Right kidney (tissue), 1 donor: ENCODE results near the gene NTMT1.

Experiments
- DNase-seq: peaks from one replicate; pipeline ENCODE4 v3.0.0-alpha.2; 2016

NTMT1 gene

DNA sequence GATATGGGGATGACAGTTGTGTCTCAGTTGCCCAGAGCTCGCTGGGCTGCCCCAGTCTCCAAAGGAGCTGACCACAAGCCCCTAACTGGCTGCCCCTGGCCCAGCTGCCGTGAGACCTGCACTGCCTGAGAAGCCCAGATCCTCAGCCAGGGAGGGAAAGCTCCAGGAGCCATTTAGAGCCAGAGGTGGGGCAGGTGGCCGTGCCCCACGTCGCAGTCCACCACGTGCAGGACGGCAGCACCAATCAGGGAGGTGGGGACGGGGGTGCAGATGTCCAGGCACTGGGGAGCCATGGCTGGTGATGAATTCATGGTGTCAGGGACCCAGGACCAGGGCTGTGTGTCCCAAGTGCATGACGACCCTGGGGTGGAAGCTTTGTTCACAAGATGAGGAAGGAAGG lies 52.9 kb downstream of the NTMT1 start:
- no peak for DNase-seq

DNA sequence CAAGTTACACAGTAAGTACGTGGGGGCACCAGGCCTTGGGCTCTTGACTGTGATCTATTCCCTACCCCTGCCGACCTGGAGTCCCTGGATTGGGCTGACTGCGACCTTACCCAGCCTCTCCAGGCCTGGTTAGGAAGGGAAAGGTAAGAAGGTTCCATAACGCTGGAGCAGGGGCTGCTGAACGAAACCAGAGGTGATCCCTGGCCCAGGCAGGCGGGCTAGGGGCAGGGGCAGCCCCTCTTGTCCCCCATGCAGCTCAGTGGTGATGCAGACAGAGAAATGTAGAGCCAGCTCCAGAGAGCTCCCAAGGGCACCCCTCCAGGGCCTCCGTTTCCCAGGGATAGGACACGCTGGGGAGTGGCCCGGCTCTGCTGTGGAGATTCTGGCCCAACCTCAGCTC lies 53.6 kb downstream of the NTMT1 start:
- no peak for DNase-seq

DNA sequence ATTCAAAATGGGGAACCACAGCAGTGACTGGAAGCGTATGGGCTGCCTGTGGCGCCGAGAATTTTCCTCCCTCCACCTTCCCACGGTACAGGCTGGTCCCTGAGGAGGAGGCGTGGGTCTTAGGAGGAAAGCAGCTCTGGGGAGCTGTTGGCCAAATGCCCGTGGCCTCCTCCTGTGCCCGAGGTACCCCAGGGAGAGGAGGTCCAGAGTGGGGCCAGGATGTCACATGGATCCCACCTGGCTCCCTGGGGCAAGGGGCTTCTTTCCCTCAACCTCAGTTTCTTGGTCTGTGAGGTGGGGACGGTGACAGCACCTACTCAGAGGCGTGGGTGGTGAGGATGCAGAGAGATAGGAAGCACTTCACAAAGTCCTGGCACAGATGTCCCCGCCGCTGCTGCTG lies 56.0 kb downstream of the NTMT1 start:
- DNase-seq = no peak

DNA sequence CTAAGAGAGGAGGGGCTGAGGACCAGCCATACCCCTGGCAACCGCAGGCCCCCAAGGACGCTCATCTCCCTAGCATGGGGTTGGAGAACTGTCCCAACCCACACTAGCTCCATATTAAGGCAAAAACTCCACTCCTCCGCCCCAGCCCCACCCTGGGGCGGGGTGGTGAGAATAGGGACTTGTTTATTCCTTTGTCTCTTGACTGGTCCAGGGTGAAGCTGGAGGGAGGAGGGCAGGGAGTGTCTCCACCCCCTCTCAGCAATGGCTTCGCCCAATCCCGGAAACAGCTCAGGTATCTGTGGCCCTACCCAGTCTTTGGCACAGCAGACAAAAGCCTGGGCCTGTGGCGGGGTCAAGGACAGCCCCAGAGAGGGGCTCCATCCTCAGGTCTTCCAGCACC lies 56.4 kb downstream of the NTMT1 start:
- no peak for DNase-seq

- no peak for DNase-seq
Observed at GRCh38 chr9:129685220-129685932, 59.4 kb downstream of the NTMT1 start.
